NCI-H2227 treated with DMSO at 0.1 percent for 48 hours (cell line): ENCODE data around the gene PLSCR2.
"Not testable (repeated sequence)": the region's sequence is repeated elsewhere in the genome, so short reads cannot be mapped to it uniquely, and the experiment has no call there.

Source experiments
- DNase-seq: peaks from one replicate; lab custom pipeline; 2025; lab: John Stamatoyannopoulos, UW

The PLSCR2 gene, protein sequence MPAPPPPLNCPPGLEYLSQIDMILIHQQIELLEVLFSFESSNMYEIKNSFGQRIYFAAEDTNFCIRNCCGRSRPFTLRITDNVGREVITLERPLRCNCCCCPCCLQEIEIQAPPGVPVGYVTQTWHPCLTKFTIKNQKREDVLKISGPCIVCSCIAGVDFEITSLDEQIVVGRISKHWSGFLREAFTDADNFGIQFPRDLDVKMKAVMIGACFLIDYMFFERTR

GRCh38 chr3:146469150-146470017, at the start of gene PLSCR2:
Gene PLSCR2, minus strand, starts transcription at chr3:146469561. Its CDS starts 9,657 bp downstream, at chr3:146459904.
- DNase-seq: no peak

GRCh38 chr3:146517684-146518435, 48.5 kb upstream of the PLSCR2 start:
- no peak for DNase-seq

GRCh38 chr3:146513386-146514051, 44.2 kb upstream of the PLSCR2 start:
- no peak for DNase-seq

- DNase-seq: no peak
Observed at GRCh38 chr3:146511402-146512134, 42.2 kb upstream of the PLSCR2 start.

GRCh38 chr3:146507331-146508120, 38.2 kb upstream of the PLSCR2 start:
- no peak for DNase-seq

DNA sequence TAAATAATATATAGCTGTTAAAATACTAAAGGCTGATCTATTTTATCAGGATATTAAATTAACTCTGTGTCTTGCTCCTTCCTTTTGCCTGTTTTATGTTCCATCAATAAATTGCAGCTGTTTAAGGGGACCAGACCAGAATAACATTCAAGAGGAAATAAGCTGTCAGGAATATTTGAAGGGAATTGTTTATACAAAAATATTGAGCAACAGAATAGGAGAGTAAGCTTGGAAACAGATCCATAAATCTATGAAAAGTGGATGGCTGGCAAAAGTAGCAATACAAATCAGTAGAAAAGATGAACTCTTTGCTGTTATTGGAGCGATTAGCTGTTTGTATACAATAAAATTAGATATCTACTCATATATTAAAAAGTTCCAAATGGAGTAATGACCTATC, 36.2 kb upstream of the PLSCR2 start:
- no peak for DNase-seq

DNA sequence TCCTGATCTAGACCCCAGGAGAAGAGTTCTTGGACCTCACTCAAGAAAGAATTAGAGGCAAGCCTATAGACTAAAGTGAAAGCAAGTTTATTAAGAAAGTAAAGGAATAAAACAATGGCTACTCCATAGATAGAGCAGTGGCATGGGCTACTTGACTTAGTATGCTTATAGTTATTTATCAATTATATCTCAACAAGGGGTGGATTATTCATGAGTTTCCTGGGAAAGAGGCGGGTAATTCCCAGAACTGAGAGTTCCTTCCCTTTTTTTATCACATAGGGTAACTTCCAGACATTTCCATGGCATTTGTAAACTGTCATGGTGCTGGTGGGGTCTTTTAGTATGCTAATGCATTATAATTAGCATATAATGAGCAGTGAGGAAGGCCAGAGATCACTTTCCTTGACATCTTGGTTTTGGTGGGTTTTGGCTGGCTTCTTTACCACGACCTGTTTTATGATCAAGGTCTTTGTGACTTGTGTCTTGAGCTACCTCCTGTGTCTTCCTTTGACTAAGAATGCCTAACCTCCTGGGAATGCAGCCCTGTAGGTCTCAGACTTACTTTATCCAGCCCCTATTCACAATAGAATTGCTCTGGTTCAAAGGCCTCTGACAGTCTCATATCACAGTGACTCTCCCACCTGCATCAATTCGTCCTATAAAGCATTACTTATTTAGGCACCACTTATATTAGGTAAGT, 35.3 kb upstream of the PLSCR2 start:
- no peak for DNase-seq

DNA sequence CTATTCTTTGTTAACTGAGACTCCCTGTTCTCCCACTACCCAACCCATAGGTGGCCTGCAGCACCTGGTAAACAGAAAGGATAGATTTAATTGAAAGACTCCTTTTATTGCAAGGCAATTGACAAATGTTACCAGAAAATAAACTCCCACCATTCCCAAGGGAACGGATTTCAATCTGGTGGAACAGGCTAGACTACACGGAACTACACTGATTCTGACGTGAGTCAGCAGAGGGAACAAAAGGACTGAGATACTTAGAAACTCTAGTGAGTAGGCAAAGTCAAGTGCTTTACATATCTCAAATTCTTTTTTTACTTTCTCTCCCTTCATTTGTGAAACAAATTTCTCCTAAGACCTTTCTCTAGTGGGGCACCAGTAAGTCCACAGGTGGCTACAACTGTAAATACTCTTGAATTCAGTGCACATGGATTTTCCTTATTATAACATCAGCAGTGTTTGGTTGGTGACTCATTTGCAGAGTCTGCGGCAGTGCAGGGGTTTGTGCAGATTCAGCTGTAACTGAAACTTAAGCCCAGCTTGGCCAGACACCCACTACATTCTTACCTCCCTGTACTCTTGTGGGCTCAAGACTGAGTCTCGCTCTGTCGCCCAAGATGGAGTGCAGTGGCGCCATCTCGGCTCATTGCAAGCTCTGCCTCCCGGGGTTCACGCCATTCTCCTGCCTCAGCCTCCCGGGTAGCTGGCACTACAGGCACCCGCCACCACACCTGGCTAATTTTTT, 34.3 kb upstream of the PLSCR2 start:
- DNase-seq: no peak

- no peak for DNase-seq
Observed at GRCh38 chr3:146502887-146503460, 33.6 kb upstream of the PLSCR2 start.

DNA sequence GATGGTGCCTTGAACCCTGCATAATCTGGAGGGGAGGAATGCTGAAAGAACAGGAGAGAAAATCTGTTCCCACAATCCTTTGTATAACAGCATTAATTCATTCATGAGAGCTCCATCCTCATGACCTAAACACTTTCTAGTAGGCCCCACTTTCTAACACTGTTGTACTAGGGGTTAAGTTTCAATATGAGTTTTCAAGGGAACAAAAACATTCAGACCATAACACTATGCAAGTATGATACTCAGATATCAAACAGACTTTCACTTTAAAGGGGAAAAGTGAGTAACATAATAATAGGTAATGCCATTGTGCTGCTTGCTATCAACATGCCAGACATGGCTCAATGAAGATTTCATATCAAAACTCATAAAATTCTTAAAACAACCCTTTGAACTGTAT, 32.4 kb upstream of the PLSCR2 start:
- no peak for DNase-seq

DNA sequence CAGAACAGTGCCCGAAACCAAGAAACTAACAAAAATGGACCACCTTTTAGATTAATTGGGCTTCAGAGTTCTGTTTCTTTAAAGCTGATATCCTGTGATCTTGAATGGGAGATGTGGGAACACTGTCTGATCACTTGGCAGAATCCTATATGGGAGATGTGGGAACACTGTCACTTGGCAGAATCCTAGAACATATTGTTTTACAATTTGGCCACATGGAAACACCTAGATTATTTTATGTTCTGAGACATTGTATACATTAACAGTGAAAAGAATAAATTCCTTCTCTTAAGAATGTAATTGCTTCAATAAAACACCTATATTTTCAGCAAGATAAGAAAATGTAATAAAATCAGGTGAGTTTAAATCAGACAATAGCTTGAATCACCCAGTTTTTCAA, 30.3 kb upstream of the PLSCR2 start:
- DNase-seq: no peak

DNA sequence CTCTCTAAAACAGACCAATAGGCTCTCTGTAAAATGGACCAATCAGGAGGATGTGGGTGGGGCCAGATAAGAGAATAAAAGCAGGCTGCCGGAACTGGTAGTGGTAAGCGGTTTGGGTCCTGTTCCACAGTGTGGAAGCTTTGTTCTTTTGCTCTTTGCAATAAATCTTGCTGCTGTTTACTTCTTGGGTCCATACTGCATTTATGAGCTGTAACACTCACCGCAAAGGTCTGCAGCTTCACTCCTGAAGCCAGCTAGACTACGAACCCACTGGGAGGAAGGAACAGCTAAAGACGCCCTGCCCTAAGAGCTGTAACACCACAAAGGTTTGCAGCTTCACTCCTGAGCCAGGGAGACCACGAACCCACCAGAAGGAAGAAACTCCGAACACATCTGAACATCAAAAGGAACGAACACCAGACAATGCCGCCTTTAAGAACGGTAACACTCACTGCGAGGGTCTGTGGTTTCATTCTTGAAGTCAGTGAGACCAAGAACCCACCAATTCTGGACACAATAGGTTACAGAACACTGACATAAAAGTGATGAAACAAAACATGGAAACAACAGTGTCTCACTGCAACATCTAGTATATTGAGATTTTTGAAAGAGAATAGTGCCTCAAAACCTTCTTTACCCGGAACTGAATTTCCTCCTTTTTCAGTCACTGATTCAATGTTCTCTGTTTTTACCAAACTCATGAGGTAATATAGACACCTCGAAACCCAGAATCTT, 28.8 kb upstream of the PLSCR2 start:
- DNase-seq: no peak

DNA sequence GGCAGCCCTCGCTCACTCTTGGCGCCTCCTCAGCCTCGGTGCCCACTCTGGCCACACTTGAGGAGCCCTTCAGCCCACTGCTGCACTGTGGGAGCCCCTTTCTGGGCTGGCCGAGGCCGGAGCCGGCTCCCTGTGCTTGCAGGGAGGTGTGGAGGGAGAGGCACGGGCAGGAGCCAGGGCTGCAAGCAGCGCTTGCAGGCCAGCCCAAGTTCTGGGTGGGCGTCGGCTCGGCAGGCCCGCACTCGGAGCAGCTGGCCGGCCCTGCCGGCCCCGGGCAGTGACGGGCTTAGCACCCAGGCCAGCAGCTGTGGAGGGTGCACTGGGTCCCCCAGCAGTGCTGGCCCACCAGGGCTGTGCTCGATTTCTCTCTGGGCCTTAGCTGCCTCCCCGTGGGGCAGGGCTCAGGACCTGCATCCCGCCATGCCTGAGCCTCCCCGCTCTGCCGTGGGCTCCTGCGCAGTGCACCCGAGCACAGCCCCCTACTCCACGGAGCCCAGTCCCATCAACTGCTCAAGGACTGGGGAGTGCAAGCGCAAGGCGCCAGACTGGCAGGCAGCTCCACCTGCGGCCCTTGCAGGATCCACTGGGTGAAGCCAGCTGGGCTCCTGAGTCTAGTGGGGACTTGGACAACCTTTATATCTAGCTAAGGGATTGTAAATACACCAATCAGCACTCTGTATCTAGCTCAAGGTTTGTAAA, 27.9 kb upstream of the PLSCR2 start:
- not testable (repeated sequence) for DNase-seq

DNA sequence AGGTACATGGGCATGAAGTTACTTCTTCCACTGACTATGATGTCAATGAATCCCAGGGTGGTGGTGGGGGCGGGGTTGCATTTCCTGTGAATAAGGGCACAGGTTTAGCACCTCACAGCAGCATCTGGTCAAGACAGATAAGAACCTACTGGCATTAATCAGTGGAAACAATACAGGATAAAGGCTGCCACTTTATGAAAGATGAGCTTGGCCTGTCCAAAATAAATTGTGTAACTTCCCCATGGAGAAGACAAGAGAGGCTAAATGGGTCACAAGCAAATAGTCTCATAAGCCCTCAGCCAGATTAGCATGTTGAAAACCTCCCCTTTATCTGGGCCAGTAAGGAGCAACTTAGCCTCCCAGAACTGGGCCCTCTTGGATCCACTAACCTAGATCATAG, 27.4 kb upstream of the PLSCR2 start:
- DNase-seq: no peak

GRCh38 chr3:146496251-146496650, 26.9 kb upstream of the PLSCR2 start:
- no peak for DNase-seq

GRCh38 chr3:146493761-146494160, 24.4 kb upstream of the PLSCR2 start:
- DNase-seq: no peak

DNA sequence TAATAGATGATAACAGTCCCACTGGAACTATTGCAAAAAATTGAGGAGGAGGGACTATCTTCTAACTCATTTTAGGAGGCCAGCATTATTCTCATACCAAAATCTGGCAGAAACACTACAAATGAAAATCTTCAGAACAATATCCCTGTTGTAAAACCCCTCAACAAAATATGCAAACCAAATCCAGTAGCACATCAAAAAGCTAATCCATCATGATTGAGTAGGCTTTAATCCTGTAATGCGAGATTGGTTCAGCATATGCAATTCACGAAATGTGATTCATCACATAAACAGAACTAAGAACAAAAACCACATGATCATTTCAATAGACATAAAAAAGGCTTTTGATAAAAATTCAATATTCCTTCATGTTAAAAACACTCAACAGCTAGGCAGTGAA, 23.9 kb upstream of the PLSCR2 start:
- DNase-seq: no peak

GRCh38 chr3:146491303-146491702, 21.9 kb upstream of the PLSCR2 start:
- no peak for DNase-seq
